22Rv1 (cell line): Measurements from ENCODE around the gene OR4F6.

Experiments
- ZFX ChIP-seq: fragments of 450-650 bp; IDR thresholded peaks from 2 replicates; pipeline ENCODE4 v1.6.1; 2017; ENCODE audit warnings: antibody characterized with exemption, borderline replicate concordance
- TF ChIP-seq, protein P1 (sequence below): fragments of 450-650 bp; IDR thresholded peaks from 2 replicates; pipeline ENCODE4 v1.5.1; 2017; ENCODE audit warnings: mild to moderate bottlenecking

DNA sequence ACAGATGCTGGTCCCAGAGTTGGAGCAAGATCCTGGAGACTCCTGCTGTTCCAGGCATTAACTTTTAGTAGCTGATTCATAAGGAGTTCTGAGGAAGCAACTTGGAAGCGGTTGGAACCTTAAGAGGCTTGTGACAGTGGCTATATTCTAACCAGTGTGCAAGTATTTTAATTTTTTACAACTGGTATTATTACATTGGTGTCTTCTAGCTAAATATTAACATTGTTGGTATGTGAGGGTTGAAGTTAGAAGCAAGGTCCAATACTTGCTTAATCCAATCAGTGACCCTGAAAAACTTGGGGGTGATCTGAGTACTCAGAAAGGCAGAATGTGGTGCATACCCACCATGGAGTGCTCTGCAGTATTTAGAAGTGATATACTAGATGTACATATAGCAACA lies 7.1 kb downstream of the OR4F6 start:
- TF ChIP-seq, protein P1, sequence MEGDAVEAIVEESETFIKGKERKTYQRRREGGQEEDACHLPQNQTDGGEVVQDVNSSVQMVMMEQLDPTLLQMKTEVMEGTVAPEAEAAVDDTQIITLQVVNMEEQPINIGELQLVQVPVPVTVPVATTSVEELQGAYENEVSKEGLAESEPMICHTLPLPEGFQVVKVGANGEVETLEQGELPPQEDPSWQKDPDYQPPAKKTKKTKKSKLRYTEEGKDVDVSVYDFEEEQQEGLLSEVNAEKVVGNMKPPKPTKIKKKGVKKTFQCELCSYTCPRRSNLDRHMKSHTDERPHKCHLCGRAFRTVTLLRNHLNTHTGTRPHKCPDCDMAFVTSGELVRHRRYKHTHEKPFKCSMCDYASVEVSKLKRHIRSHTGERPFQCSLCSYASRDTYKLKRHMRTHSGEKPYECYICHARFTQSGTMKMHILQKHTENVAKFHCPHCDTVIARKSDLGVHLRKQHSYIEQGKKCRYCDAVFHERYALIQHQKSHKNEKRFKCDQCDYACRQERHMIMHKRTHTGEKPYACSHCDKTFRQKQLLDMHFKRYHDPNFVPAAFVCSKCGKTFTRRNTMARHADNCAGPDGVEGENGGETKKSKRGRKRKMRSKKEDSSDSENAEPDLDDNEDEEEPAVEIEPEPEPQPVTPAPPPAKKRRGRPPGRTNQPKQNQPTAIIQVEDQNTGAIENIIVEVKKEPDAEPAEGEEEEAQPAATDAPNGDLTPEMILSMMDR: no peak
- TF ChIP-seq ZFX: no peak
